Inferior parietal cortex (tissue), 1 donor: ENCODE measurements around the gene LIPA.

Source experiments
- DNase-seq: peaks from one replicate; pipeline ENCODE4 v3.0.0-alpha.2; 2016; ENCODE audit errors: extremely low spot score

LIPA gene

DNA sequence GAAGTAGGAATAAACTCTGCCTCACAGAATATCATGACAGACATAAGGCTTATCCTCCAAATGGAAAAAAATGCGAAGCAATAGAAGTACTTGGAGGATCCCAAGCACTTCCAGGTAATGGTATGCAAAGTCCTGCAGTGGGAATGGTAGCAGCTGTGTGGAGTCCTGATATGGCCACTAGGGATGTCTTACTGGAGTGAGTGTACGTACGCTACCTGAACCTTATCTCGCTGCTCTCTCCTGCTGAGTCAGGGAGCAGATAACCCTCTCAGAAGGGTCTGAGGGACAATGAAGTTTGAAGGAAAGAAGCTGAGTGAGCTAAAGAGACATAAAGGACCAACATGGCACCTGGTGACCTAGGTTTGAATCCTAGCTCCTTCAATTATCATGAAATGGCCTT lies 86.7 kb downstream of the LIPA start:
- DNase-seq: no peak

DNA sequence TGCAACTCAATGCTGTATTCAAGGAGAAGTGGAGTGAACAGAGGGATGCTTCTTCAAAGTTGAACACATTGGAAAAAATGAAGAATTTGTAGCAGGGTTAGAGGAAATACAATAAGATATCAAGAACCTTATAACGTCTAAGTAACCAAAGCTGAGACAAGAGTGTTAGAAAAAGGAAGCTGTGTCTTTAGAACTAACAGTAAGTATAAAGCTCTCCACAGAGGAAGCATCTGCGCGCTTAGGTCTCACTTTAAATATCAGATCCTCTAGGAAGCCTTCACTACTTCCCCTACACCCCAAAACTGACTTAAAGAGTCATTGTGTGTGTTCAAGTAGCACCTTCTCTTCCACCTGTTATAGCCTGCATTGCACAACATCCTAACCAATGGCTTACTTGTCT lies 87.5 kb downstream of the LIPA start:
- peak; percentile 11 for DNase-seq
